ENCODE data around the gene PIP4K2B. TPM values are rescaled to one million over a fixed set of nuclear protein-coding genes. Genes with fewer than 3 reads are reported as not detected.

Gene PIP4K2B
- total and polyA plus RNA-seq, 2 experiments from 2014 or later: 11.1 to 39.3 TPM

GRCh38 chr17:38724337-38724988 lies 74.9 kb downstream of the PIP4K2B start:
- WGBS (ENCODE audit: low lambda C conversion rate, missing lambda C conversion rate): 91% methylated on average over 16 of the region's 16 CpGs

GRCh38 chr17:38721802-38722201 lies 77.6 kb downstream of the PIP4K2B start:
- Histone ChIP-seq H3K9me2 (replicated peaks; ENCODE audit: insufficient read depth) (no peaks in the 10 kb centered on the region), H3K4me2 (no peak overlapping the region), H3K4me1 (ENCODE audit: insufficient read depth) (peaks cover 10% of the 10 kb centered on the region), H2AFZ (no peak overlapping the region), H3K4me3 (no peak overlapping the region), H3K79me2 (no peaks in the 10 kb centered on the region), H4K20me1 (ENCODE audit: insufficient read depth, poor library complexity, severe bottlenecking) (no peaks in the 10 kb centered on the region), H3K27me3 (no peaks in the 10 kb centered on the region), H3K9me3 (ENCODE audit: low read depth) (no peaks in the 10 kb centered on the region), H3K27ac (no peak overlapping the region), H3K36me3 (replicated peaks; ENCODE audit: insufficient read depth, low read depth) (no peaks in the 10 kb centered on the region)
- no peak for DNase-seq (ENCODE audit: low spot score)
- no CpG with 5 or more reads among the region's 16 CpGs for WGBS (ENCODE audit: low lambda C conversion rate, missing lambda C conversion rate)
- TF ChIP-seq EZH2 (IDR thresholded peaks at IDR 0.05; ENCODE audit: borderline replicate concordance) (no peak), CTCF (IDR thresholded peaks at IDR 0.05; ENCODE audit: poor library complexity) (no peak), EZH2phosphoT487 (IDR thresholded peaks at IDR 0.05; ENCODE audit: low read depth, severe bottlenecking, unreplicated experiment) (no peak)

More at GRCh38 chr17:38724337-38724988, 74.9 kb downstream of the PIP4K2B start:
- TF ChIP-seq EZH2 (IDR thresholded peaks at IDR 0.05; ENCODE audit: borderline replicate concordance) (no peak), EZH2phosphoT487 (IDR thresholded peaks at IDR 0.05; ENCODE audit: low read depth, severe bottlenecking, unreplicated experiment) (no peak), CTCF (IDR thresholded peaks at IDR 0.05; ENCODE audit: poor library complexity) (no peak)
- Histone ChIP-seq H3K4me3 (no peak overlapping the region), H2AFZ (no peak overlapping the region), H3K27ac (no peak overlapping the region), H3K9me2 (replicated peaks; ENCODE audit: insufficient read depth) (no peaks in the 10 kb centered on the region), H3K4me1 (ENCODE audit: insufficient read depth) (peaks cover 6% of the 10 kb centered on the region), H3K9me3 (ENCODE audit: low read depth) (no peaks in the 10 kb centered on the region), H3K36me3 (replicated peaks; ENCODE audit: insufficient read depth, low read depth) (no peaks in the 10 kb centered on the region), H3K79me2 (no peaks in the 10 kb centered on the region), H4K20me1 (ENCODE audit: insufficient read depth, poor library complexity, severe bottlenecking) (no peaks in the 10 kb centered on the region), H3K4me2 (no peak overlapping the region), H3K27me3 (no peaks in the 10 kb centered on the region)
- DNase-seq (ENCODE audit: low spot score): no peak

- 92% methylated on average over 6 of the region's 6 CpGs for WGBS (ENCODE audit: low lambda C conversion rate, missing lambda C conversion rate)
- Histone ChIP-seq H3K9me3 (ENCODE audit: low read depth) (no peaks in the 10 kb centered on the region), H4K20me1 (ENCODE audit: insufficient read depth, poor library complexity, severe bottlenecking) (no peaks in the 10 kb centered on the region), H3K36me3 (replicated peaks; ENCODE audit: insufficient read depth, low read depth) (no peaks in the 10 kb centered on the region), H2AFZ (no peak overlapping the region), H3K4me2 (no peak overlapping the region), H3K79me2 (no peaks in the 10 kb centered on the region), H3K9me2 (replicated peaks; ENCODE audit: insufficient read depth) (no peaks in the 10 kb centered on the region), H3K4me3 (no peak overlapping the region), H3K4me1 (ENCODE audit: insufficient read depth) (peaks cover 10% of the 10 kb centered on the region), H3K27ac (no peak overlapping the region), H3K27me3 (no peaks in the 10 kb centered on the region)
- DNase-seq (ENCODE audit: low spot score): no peak
- TF ChIP-seq EZH2phosphoT487 (IDR thresholded peaks at IDR 0.05; ENCODE audit: low read depth, severe bottlenecking, unreplicated experiment) (no peak), CTCF (IDR thresholded peaks at IDR 0.05; ENCODE audit: poor library complexity) (no peak), EZH2 (IDR thresholded peaks at IDR 0.05; ENCODE audit: borderline replicate concordance) (no peak)
Observed at GRCh38 chr17:38720941-38721340, 78.4 kb downstream of the PIP4K2B start.
